Measurements from ENCODE around the gene POPDC2.

DNA sequence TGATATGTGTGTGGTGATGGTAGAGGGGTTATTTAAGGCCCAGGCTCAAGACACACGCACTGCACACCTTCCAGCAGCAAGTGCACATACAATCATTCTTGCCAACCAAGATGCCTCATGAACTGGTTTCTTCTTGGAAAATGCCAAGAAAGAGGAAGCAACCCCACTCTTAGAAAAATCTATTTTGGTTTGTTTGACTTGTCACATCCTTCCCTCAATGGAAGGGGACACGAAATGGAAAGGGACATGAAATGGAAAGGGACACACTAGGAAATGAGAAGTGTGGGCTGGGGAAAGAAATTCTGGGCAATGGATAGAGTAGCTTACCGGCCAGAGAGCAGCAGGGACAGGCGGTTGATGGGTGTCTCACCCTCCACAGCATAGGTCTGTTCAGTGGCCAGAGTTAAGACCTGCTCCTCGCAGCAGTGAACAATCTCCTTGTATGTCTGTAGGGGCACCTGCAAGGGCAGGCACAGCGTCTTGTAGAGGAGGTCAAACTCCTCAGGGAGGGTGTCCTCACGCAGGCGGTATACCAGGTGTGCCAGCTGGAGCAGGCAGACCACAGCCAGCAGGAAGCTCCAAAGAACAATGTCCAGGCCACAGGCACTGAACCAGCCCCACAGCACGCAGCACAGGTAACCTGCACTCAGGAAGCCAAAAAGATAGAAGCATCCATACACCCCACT, 640 bp downstream of the POPDC2 start:
- TF ChIP-seq BACH2 (CRISPR knock-in tag; IDR thresholded peaks at IDR 0.05; ENCODE audit: borderline replicate concordance), result no peak
- TF ChIP-seq, protein P1, sequence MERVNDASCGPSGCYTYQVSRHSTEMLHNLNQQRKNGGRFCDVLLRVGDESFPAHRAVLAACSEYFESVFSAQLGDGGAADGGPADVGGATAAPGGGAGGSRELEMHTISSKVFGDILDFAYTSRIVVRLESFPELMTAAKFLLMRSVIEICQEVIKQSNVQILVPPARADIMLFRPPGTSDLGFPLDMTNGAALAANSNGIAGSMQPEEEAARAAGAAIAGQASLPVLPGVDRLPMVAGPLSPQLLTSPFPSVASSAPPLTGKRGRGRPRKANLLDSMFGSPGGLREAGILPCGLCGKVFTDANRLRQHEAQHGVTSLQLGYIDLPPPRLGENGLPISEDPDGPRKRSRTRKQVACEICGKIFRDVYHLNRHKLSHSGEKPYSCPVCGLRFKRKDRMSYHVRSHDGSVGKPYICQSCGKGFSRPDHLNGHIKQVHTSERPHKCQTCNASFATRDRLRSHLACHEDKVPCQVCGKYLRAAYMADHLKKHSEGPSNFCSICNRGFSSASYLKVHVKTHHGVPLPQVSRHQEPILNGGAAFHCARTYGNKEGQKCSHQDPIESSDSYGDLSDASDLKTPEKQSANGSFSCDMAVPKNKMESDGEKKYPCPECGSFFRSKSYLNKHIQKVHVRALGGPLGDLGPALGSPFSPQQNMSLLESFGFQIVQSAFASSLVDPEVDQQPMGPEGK (CRISPR knock-in tag; IDR thresholded peaks at IDR 0.05; ENCODE audit: borderline replicate concordance), result no peak
- no peak for TF ChIP-seq RARB (CRISPR knock-in tag; IDR thresholded peaks at IDR 0.05)
- TF ChIP-seq ZFP30 (CRISPR knock-in tag; IDR thresholded peaks at IDR 0.05), result no peak
- no peak for TF ChIP-seq TCF4 (CRISPR knock-in tag; IDR thresholded peaks at IDR 0.05; ENCODE audit: borderline replicate concordance)
- TF ChIP-seq, protein P2, sequence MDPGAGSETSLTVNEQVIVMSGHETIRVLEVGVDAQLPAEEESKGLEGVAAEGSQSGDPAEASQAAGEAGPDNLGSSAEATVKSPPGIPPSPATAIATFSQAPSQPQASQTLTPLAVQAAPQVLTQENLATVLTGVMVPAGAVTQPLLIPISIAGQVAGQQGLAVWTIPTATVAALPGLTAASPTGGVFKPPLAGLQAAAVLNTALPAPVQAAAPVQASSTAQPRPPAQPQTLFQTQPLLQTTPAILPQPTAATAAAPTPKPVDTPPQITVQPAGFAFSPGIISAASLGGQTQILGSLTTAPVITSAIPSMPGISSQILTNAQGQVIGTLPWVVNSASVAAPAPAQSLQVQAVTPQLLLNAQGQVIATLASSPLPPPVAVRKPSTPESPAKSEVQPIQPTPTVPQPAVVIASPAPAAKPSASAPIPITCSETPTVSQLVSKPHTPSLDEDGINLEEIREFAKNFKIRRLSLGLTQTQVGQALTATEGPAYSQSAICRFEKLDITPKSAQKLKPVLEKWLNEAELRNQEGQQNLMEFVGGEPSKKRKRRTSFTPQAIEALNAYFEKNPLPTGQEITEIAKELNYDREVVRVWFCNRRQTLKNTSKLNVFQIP (CRISPR knock-in tag; IDR thresholded peaks at IDR 0.05; ENCODE audit: borderline replicate concordance, low read depth), result no peak
- TF ChIP-seq CSDC2 (CRISPR knock-in tag; IDR thresholded peaks at IDR 0.05), result no peak
- no peak for TF ChIP-seq ZNF8 (CRISPR knock-in tag; IDR thresholded peaks at IDR 0.05)
- no peak for TF ChIP-seq TOX (CRISPR knock-in tag; IDR thresholded peaks at IDR 0.05; ENCODE audit: borderline replicate concordance)
- no peak for TF ChIP-seq ZC3H10 (CRISPR knock-in tag; IDR thresholded peaks at IDR 0.05)
- no peak for TF ChIP-seq ZFP3 (CRISPR knock-in tag; IDR thresholded peaks at IDR 0.05)
- no peak for TF ChIP-seq ISL1 (CRISPR knock-in tag; IDR thresholded peaks at IDR 0.05)
- TF ChIP-seq, protein P3, sequence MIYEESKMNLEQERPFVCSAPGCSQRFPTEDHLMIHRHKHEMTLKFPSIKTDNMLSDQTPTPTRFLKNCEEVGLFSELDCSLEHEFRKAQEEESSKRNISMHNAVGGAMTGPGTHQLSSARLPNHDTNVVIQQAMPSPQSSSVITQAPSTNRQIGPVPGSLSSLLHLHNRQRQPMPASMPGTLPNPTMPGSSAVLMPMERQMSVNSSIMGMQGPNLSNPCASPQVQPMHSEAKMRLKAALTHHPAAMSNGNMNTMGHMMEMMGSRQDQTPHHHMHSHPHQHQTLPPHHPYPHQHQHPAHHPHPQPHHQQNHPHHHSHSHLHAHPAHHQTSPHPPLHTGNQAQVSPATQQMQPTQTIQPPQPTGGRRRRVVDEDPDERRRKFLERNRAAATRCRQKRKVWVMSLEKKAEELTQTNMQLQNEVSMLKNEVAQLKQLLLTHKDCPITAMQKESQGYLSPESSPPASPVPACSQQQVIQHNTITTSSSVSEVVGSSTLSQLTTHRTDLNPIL (CRISPR knock-in tag; IDR thresholded peaks at IDR 0.05; ENCODE audit: low read depth), result no peak
- TF ChIP-seq GLIS3 (CRISPR knock-in tag; IDR thresholded peaks at IDR 0.05), result no peak
